ENCODE data around the gene HDAC7. TPM values are rescaled to one million over a fixed set of nuclear protein-coding genes. Genes with fewer than 3 reads are reported as not detected.
A peak's percentile ranks its signal among the peaks of the same experiment; 100 is the strongest.
"Not testable (repeated sequence)": the region's sequence is repeated elsewhere in the genome, so short reads cannot be mapped to it uniquely, and the experiment has no call there.

The HDAC7 gene
- total RNA-seq, 1 donor from 2014 or later = 92.2 TPM

GRCh38 chr12:47843226-47843980 lies 23.7 kb upstream of the HDAC7 start:
- FAIRE-seq = no peak
- no peak overlapping the region for H3K4me2 ChIP-seq (ENCODE audit: low read length)
- H3K36me3 Mint-ChIP-seq (ENCODE audit: low read depth, unreplicated experiment) = peaks cover 24% of the 10 kb centered on the region

GRCh38 chr12:47842543-47842942 lies 22.8 kb upstream of the HDAC7 start:
- not testable (repeated sequence) for DNase-seq (ENCODE audit: low read depth); H3K27ac Mint-ChIP-seq (ENCODE audit: unreplicated experiment); H2AFZ ChIP-seq (ENCODE audit: low read depth, low read length); FAIRE-seq; H3K79me2 ChIP-seq (ENCODE audit: insufficient read depth, low read length); H3K4me1 ChIP-seq (ENCODE audit: insufficient read depth, low read length); H3K27me3 ChIP-seq (ENCODE audit: insufficient read depth, low read length); H3K4me2 ChIP-seq (ENCODE audit: low read length); H3K4me3 ChIP-seq (ENCODE audit: insufficient read depth, low read depth, low read length); H3K9me3 Mint-ChIP-seq (ENCODE audit: unreplicated experiment); H3K9ac ChIP-seq (ENCODE audit: low read length); H3K27ac ChIP-seq (ENCODE audit: low read depth, low read length); H3K9me3 ChIP-seq (ENCODE audit: insufficient read depth, low read depth, low read length); H3K4me3 Mint-ChIP-seq (ENCODE audit: unreplicated experiment); H4K20me1 ChIP-seq (ENCODE audit: insufficient read depth, low read length); H3K36me3 ChIP-seq (ENCODE audit: insufficient read depth, low read length)
- peaks cover 20% of the 10 kb centered on the region for H3K4me1 Mint-ChIP-seq (ENCODE audit: low read depth, unreplicated experiment)
- peaks cover 43% of the 10 kb centered on the region for H3K27me3 Mint-ChIP-seq (ENCODE audit: low read depth, unreplicated experiment)
- H3K36me3 Mint-ChIP-seq (ENCODE audit: low read depth, unreplicated experiment) = peaks cover 24% of the 10 kb centered on the region

More at GRCh38 chr12:47843226-47843980, 23.7 kb upstream of the HDAC7 start:
- no peak overlapping the region for H3K9ac ChIP-seq (ENCODE audit: low read length)
- Mint-ChIP-seq H3K9me3 (ENCODE audit: unreplicated experiment) (peaks cover 3% of the 10 kb centered on the region), H3K27ac (ENCODE audit: unreplicated experiment) (peak overlapping the region; percentile 0), H3K27me3 (ENCODE audit: low read depth, unreplicated experiment) (peaks cover 43% of the 10 kb centered on the region), H3K4me3 (ENCODE audit: unreplicated experiment) (no peak overlapping the region), H3K4me1 (ENCODE audit: low read depth, unreplicated experiment) (peaks cover 20% of the 10 kb centered on the region)
- no peaks in the 10 kb centered on the region for H4K20me1 ChIP-seq (ENCODE audit: insufficient read depth, low read length)
- H3K4me3 ChIP-seq (ENCODE audit: insufficient read depth, low read depth, low read length) = no peak overlapping the region
- DNase-seq (ENCODE audit: low read depth) = no peak
- no peaks in the 10 kb centered on the region for H3K9me3 ChIP-seq (ENCODE audit: insufficient read depth, low read depth, low read length)
- TF ChIP-seq, protein P1, sequence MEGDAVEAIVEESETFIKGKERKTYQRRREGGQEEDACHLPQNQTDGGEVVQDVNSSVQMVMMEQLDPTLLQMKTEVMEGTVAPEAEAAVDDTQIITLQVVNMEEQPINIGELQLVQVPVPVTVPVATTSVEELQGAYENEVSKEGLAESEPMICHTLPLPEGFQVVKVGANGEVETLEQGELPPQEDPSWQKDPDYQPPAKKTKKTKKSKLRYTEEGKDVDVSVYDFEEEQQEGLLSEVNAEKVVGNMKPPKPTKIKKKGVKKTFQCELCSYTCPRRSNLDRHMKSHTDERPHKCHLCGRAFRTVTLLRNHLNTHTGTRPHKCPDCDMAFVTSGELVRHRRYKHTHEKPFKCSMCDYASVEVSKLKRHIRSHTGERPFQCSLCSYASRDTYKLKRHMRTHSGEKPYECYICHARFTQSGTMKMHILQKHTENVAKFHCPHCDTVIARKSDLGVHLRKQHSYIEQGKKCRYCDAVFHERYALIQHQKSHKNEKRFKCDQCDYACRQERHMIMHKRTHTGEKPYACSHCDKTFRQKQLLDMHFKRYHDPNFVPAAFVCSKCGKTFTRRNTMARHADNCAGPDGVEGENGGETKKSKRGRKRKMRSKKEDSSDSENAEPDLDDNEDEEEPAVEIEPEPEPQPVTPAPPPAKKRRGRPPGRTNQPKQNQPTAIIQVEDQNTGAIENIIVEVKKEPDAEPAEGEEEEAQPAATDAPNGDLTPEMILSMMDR (IDR thresholded peaks at IDR 0.05; ENCODE audit: insufficient read depth, low read depth, low read length) = no peak
- TF ChIP-seq EZH2 (IDR thresholded peaks at IDR 0.05; ENCODE audit: insufficient read depth, low read length) = no peak
- H2AFZ ChIP-seq (ENCODE audit: low read depth, low read length) = no peak overlapping the region
- peaks cover 9% of the 10 kb centered on the region for H3K4me1 ChIP-seq (ENCODE audit: insufficient read depth, low read length)
- no peaks in the 10 kb centered on the region for H3K36me3 ChIP-seq (ENCODE audit: insufficient read depth, low read length)
- no peaks in the 10 kb centered on the region for H3K79me2 ChIP-seq (ENCODE audit: insufficient read depth, low read length)
- H3K27ac ChIP-seq (ENCODE audit: low read depth, low read length) = no peak overlapping the region
- peaks cover 3% of the 10 kb centered on the region for H3K27me3 ChIP-seq (ENCODE audit: insufficient read depth, low read length)

- FAIRE-seq = no peak
- Mint-ChIP-seq H3K36me3 (ENCODE audit: low read depth, unreplicated experiment) (peaks cover 18% of the 10 kb centered on the region), H3K4me3 (ENCODE audit: unreplicated experiment) (no peak overlapping the region), H3K4me1 (ENCODE audit: low read depth, unreplicated experiment) (peaks cover 20% of the 10 kb centered on the region), H3K27ac (ENCODE audit: unreplicated experiment) (no peak overlapping the region), H3K27me3 (ENCODE audit: low read depth, unreplicated experiment) (peaks cover 37% of the 10 kb centered on the region), H3K9me3 (ENCODE audit: unreplicated experiment) (peaks cover 3% of the 10 kb centered on the region)
- peaks cover 9% of the 10 kb centered on the region for H3K4me1 ChIP-seq (ENCODE audit: insufficient read depth, low read length)
- no peak for DNase-seq (ENCODE audit: low read depth)
- H3K9ac ChIP-seq (ENCODE audit: low read length) = no peak overlapping the region
- H4K20me1 ChIP-seq (ENCODE audit: insufficient read depth, low read length) = no peaks in the 10 kb centered on the region
- no peaks in the 10 kb centered on the region for H3K36me3 ChIP-seq (ENCODE audit: insufficient read depth, low read length)
- H3K27ac ChIP-seq (ENCODE audit: low read depth, low read length) = no peak overlapping the region
- no peak overlapping the region for H3K4me3 ChIP-seq (ENCODE audit: insufficient read depth, low read depth, low read length)
- no peak overlapping the region for H3K4me2 ChIP-seq (ENCODE audit: low read length)
- no peaks in the 10 kb centered on the region for H3K9me3 ChIP-seq (ENCODE audit: insufficient read depth, low read depth, low read length)
- H3K27me3 ChIP-seq (ENCODE audit: insufficient read depth, low read length) = peaks cover 3% of the 10 kb centered on the region
- H2AFZ ChIP-seq (ENCODE audit: low read depth, low read length) = no peak overlapping the region
- H3K79me2 ChIP-seq (ENCODE audit: insufficient read depth, low read length) = no peaks in the 10 kb centered on the region
- TF ChIP-seq, protein P1 (IDR thresholded peaks at IDR 0.05; ENCODE audit: insufficient read depth, low read depth, low read length) = no peak
- TF ChIP-seq EZH2 (IDR thresholded peaks at IDR 0.05; ENCODE audit: insufficient read depth, low read length) = no peak
Measured at GRCh38 chr12:47841910-47842309, 22.2 kb upstream of the HDAC7 start.

All from astrocyte (in vitro differentiated cells and primary cell).